Fibroblast of lung (primary cell): ENCODE results near the gene SGPL1. TPM values are rescaled to one million over a fixed set of nuclear protein-coding genes. Genes with fewer than 3 reads are reported as not detected.

Source experiments
- DNase-seq, 2 donors: peaks; one replicate each; pipeline versions ENCODE4 v3.0.0 to v3.0.0-alpha.2; 2010; ENCODE audit warnings: low read depth in 2 of 2
- H2AFZ ChIP-seq: 2 replicates; pipeline ENCODE4 v1.5.1; 2012; ENCODE audit warnings: low read length, control low read depth, inconsistent platforms
- H3K27ac ChIP-seq: 2 replicates; pipeline ENCODE4 v1.5.1; 2011; ENCODE audit warnings: low read length, control low read depth; ENCODE audit not compliant: insufficient read depth
- H3K27me3 ChIP-seq: 2 replicates; pipeline ENCODE4 v1.5.1; 2011; ENCODE audit warnings: mild to moderate bottlenecking, low read length; ENCODE audit not compliant: control insufficient read depth, insufficient read depth
- H3K36me3 ChIP-seq: 2 replicates; pipeline ENCODE4 v1.5.1; 2011; ENCODE audit warnings: low read length; ENCODE audit not compliant: control insufficient read depth, insufficient read depth
- H3K4me1 ChIP-seq: 2 replicates; pipeline ENCODE4 v1.5.1; 2011; ENCODE audit warnings: low read length; ENCODE audit not compliant: control insufficient read depth, insufficient read depth; ENCODE audit errors: extremely low read depth
- H3K4me2 ChIP-seq: 2 replicates; pipeline ENCODE4 v1.5.1; 2011; ENCODE audit warnings: low read length, control low read depth; ENCODE audit not compliant: insufficient read depth; ENCODE audit errors: extremely low read depth
- H3K4me3 ChIP-seq, 4 experiments: fragments of 200-600 bp in 1 of 4; sonication (generic) in 1 of 4; replicated peaks in 1 of 4; 2 replicates each; pipeline ENCODE4 v1.5.1; 2011 to 2016; ENCODE audit warnings: low read length in 4 of 4, low read depth in 3 of 4, mild to moderate bottlenecking in 3 of 4, control low read depth in 2 of 4, inconsistent platforms in 1 of 4, mixed read lengths in 1 of 4; ENCODE audit not compliant: insufficient read depth in 1 of 4; ENCODE audit errors: control extremely low read depth in 1 of 4
- H3K79me2 ChIP-seq: 2 replicates; pipeline ENCODE4 v1.5.1; 2012; ENCODE audit warnings: mild to moderate bottlenecking, low read length, inconsistent platforms; ENCODE audit not compliant: control insufficient read depth, insufficient read depth
- H3K9ac ChIP-seq: 2 replicates; pipeline ENCODE4 v1.5.1; 2011; ENCODE audit warnings: mild to moderate bottlenecking, low read length, control low read depth; ENCODE audit not compliant: insufficient read depth
- H3K9me3 ChIP-seq: 2 replicates; pipeline ENCODE4 v1.5.1; 2012; ENCODE audit warnings: low read depth, low read length; ENCODE audit not compliant: control insufficient read depth, insufficient read depth
- H4K20me1 ChIP-seq: 2 replicates; pipeline ENCODE4 v1.5.1; 2011; ENCODE audit warnings: low read length; ENCODE audit not compliant: control insufficient read depth, insufficient read depth; ENCODE audit errors: extremely low read depth
- EZH2 ChIP-seq: IDR thresholded peaks from 2 replicates; pipeline ENCODE4 v1.5.1; 2012; ENCODE audit warnings: low read length, control low read depth, mild to moderate bottlenecking; ENCODE audit errors: missing control alignments
- polyA plus RNA-seq, 2 donors: library from polyadenylated mRNA; depleted of rRNA in 1 of 2; stranded (reverse) in 1 of 2; unstranded in 1 of 2; fragments of >200 nt; gene quantifications; 2 replicates each; pipeline ENCODE4 v1.2.1, GENCODE V29; 2011 to 2012; ENCODE audit warnings: missing spikeins in 1 of 2
- total RNA-seq: library from RNA; depleted of rRNA; stranded (reverse); fragments of >200 nt; gene quantifications from 2 replicates; pipeline ENCODE4 v1.2.1, GENCODE V29; 2014
- TF ChIP-seq, protein P1 (sequence below), 2 donors: IDR thresholded peaks in 1 of 2; conservative IDR thresholded peaks in 1 of 2; 1 replicate in 1 of 2; 2 replicates in 1 of 2; pipeline ENCODE4 v1.5.1; 2011 to 2012; ENCODE audit warnings: low read length in 2 of 2, control low read depth in 1 of 2, inconsistent platforms in 1 of 2, low read depth in 1 of 2, mild to moderate bottlenecking in 1 of 2

SGPL1 gene
- total and polyA plus RNA-seq, 2 donors (not counting 1 experiment from before 2014, with no cell fraction given), result 21.2 to 40.3 TPM

DNA sequence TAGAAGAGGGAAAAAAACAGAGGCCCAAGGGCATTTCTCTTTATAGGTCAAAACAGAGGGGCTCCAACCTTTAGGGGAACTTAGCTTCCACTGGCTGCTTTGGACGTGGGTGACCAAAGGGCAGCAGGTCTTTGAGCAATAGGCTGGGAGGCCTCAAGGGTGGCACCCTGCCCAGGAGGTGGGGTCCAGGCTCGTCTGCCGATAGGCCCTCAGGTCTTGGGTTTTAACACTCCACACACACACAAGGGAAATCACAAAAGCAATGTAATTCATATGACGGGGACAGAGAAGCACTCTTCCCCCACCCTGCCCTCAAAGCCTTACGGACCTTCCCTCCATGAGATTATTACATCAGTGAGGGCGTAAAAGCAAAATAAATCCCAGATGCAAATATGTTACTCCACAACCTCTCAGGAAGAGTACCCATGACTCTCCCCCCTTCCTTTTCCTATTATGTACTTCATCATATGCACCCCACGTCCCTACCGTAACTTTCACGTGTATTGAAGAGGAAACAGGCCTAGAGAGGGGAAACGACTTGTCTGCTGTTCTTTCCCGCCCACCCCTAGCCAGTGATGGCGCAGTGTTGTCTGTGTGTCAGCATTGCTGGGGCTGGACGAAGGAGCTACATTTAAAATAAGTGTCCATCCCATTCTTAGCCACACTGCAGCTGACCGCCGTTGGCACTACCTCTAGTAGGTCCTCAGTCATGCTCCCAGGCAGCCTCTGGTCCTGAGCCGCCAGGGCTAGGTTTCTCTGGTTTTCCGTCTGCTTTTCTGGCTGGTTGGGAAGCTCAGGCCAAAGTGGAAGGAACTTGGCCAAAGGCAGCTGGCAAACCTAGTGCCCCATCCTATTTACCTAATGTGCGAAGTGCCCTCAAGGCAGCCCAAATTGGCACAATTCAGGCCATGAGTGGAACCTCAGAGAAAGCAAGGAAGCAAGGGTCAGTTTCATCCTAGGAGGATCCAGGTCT, 70.5 kb downstream of the SGPL1 start:
- Histone ChIP-seq H3K27ac (no peak overlapping the region), H3K79me2 (no peaks in the 10 kb centered on the region), H3K9ac (no peak overlapping the region), H3K4me1 (peaks cover 5% of the 10 kb centered on the region), H3K27me3 (no peaks in the 10 kb centered on the region), H4K20me1 (no peaks in the 10 kb centered on the region), H3K9me3 (no peaks in the 10 kb centered on the region), H2AFZ (no peak overlapping the region), H3K4me2 (no peak overlapping the region), H3K4me3 (no peak overlapping the region), H3K36me3 (peaks cover 2% of the 10 kb centered on the region)
- TF ChIP-seq, protein P1, sequence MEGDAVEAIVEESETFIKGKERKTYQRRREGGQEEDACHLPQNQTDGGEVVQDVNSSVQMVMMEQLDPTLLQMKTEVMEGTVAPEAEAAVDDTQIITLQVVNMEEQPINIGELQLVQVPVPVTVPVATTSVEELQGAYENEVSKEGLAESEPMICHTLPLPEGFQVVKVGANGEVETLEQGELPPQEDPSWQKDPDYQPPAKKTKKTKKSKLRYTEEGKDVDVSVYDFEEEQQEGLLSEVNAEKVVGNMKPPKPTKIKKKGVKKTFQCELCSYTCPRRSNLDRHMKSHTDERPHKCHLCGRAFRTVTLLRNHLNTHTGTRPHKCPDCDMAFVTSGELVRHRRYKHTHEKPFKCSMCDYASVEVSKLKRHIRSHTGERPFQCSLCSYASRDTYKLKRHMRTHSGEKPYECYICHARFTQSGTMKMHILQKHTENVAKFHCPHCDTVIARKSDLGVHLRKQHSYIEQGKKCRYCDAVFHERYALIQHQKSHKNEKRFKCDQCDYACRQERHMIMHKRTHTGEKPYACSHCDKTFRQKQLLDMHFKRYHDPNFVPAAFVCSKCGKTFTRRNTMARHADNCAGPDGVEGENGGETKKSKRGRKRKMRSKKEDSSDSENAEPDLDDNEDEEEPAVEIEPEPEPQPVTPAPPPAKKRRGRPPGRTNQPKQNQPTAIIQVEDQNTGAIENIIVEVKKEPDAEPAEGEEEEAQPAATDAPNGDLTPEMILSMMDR (conservative IDR thresholded peaks at IDR 0.05 in 1 of 2, IDR thresholded peaks at IDR 0.05 in 1 of 2; ENCODE audit: low read depth in 1 of 2, low read length in 2 of 2), result no peak
- no peak for TF ChIP-seq EZH2
- DNase-seq, result no peak

DNA sequence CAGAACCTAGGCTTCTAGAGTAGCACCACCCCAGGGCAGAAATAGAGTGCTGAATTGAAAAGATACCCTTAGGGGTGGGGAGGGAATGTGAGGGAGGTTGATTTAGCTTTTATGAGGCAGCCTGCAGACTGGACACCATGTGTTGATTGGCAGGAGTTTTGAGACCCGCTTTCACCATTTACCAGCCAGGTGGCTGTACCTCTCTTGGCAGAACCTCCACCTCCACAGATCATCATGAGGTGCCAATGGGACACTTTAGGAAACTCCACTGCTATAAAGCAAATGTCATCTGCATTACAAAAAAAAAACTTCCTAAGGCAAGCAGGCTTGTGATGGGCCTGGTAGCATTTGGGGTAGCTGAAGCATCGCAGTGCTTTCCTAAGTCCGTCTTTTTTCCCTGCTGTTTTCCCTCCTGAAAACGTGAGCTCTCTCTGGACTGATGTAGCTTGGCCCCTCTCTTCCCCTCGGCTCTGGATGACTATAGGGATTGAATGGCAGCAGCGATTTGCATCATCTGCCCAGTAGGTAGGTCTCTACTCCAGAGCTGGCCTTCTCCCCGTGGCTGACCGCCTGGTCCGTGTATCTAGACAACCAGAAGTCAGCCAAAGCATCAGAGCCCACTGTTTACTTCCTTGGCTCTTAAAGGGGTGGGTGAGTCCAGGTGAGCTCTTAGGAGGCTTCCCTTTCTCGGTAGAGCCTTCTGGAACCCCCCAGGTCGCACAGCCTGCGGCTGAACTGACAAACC, 71.3 kb downstream of the SGPL1 start:
- Histone ChIP-seq H3K27ac (no peak overlapping the region), H4K20me1 (no peaks in the 10 kb centered on the region), H2AFZ (no peak overlapping the region), H3K4me2 (peak overlapping the region; percentile 4), H3K9ac (no peak overlapping the region), H3K27me3 (no peaks in the 10 kb centered on the region), H3K4me1 (peaks cover 5% of the 10 kb centered on the region), H3K9me3 (no peaks in the 10 kb centered on the region), H3K4me3 (peak overlapping the region; percentile 16 to 73 (median 54)), H3K79me2 (no peaks in the 10 kb centered on the region), H3K36me3 (peaks cover 2% of the 10 kb centered on the region)
- DNase-seq, result no peak
- TF ChIP-seq, protein P1 (conservative IDR thresholded peaks at IDR 0.05 in 1 of 2, IDR thresholded peaks at IDR 0.05 in 1 of 2; ENCODE audit: low read depth in 1 of 2, low read length in 2 of 2), result no peak
- TF ChIP-seq EZH2, result no peak
